HepG2 (cell line): ENCODE measurements around the gene MAP2K6. TPM values are rescaled to one million over a fixed set of nuclear protein-coding genes. Genes with fewer than 3 reads are reported as not detected.

Source experiments
- ATF1 ChIP-seq: IDR thresholded peaks from 2 replicates; pipeline ENCODE4 v1.6.1; 2016; ENCODE audit warnings: mild to moderate bottlenecking, control low read depth
- BCL6 ChIP-seq: IDR thresholded peaks from 2 replicates; pipeline ENCODE4 v1.6.1; 2016; ENCODE audit warnings: missing genetic modification reagents, missing compliant biosample characterization
- GABPB1 ChIP-seq: IDR thresholded peaks from 2 replicates; pipeline ENCODE4 v1.6.1; 2016; ENCODE audit warnings: mild to moderate bottlenecking, missing genetic modification reagents, moderate library complexity, missing compliant biosample characterization
- HNF4G ChIP-seq, 2 experiments: sonication (generic) in 1 of 2; formaldehyde crosslinking in 1 of 2; IDR thresholded peaks; 2 replicates each; pipeline versions ENCODE4 v1.4.0 to v1.6.1; 2011 to 2020; ENCODE audit warnings: borderline replicate concordance in 2 of 2, low read depth in 2 of 2, mild to moderate bottlenecking in 2 of 2, low read length in 1 of 2, missing genetic modification reagents in 1 of 2, moderate library complexity in 1 of 2
- IKZF1 ChIP-seq: fragments of 450-650 bp; IDR thresholded peaks from 2 replicates; pipeline ENCODE4 v1.7.1; 2016
- IKZF4 ChIP-seq: sonication (generic); formaldehyde crosslinking; IDR thresholded peaks from 2 replicates; pipeline ENCODE4 v1.5.1; 2020; ENCODE audit warnings: borderline replicate concordance, mild to moderate bottlenecking, low read depth, missing genetic modification reagents; ENCODE audit errors: not compliant biosample characterization
- KAT2B ChIP-seq: fragments of 150-350 bp; IDR thresholded peaks from 2 replicates; pipeline ENCODE4 v1.6.1; 2014; ENCODE audit warnings: low read depth, low read length, borderline replicate concordance
- RXRA ChIP-seq: sonication (generic); formaldehyde crosslinking; IDR thresholded peaks from 2 replicates; pipeline ENCODE4 v1.5.1; 2020; ENCODE audit warnings: missing genetic modification reagents
- RXRB ChIP-seq: IDR thresholded peaks from 2 replicates; pipeline ENCODE4 v1.6.1; 2016; ENCODE audit warnings: borderline replicate concordance, missing genetic modification reagents, missing compliant biosample characterization
- TAF1 ChIP-seq: sonication (generic); formaldehyde crosslinking; IDR thresholded peaks from 2 replicates; pipeline ENCODE4 v1.4.0; 2020; ENCODE audit warnings: missing genetic modification reagents
- TCF7L2 ChIP-seq: IDR thresholded peaks from 2 replicates; pipeline ENCODE4 v1.6.1; 2011; ENCODE audit warnings: mild to moderate bottlenecking, low read depth, low read length, moderate library complexity
- ZBTB44 ChIP-seq: sonication (generic); formaldehyde crosslinking; IDR thresholded peaks from 2 replicates; pipeline ENCODE4 v1.4.0; 2020; ENCODE audit warnings: missing genetic modification reagents
- ZC3H4 ChIP-seq: sonication (generic); formaldehyde crosslinking; IDR thresholded peaks from 2 replicates; pipeline ENCODE4 v1.4.0; 2020; ENCODE audit warnings: missing genetic modification reagents, borderline replicate concordance
- ZFP1 ChIP-seq: IDR thresholded peaks from 2 replicates; pipeline ENCODE4 v1.6.1; 2016
- ZFP37 ChIP-seq: sonication (generic); formaldehyde crosslinking; IDR thresholded peaks from 2 replicates; pipeline ENCODE4 v1.4.0; 2020; ENCODE audit warnings: missing genetic modification reagents, borderline replicate concordance
- ZFYVE20 ChIP-seq: sonication (generic); formaldehyde crosslinking; IDR thresholded peaks from 2 replicates; pipeline ENCODE4 v1.8.0; 2023; ENCODE audit warnings: low read depth, mild to moderate bottlenecking, moderate library complexity, missing genetic modification reagents, borderline replicate concordance
- ZNF121 ChIP-seq: sonication (generic); formaldehyde crosslinking; IDR thresholded peaks from 2 replicates; pipeline ENCODE4 v1.5.0; 2020; ENCODE audit warnings: mild to moderate bottlenecking, missing genetic modification reagents
- ZNF207 ChIP-seq: fragments of 450-650 bp; IDR thresholded peaks from 2 replicates; pipeline ENCODE4 v1.6.1; 2016; ENCODE audit warnings: antibody characterized with exemption, borderline replicate concordance
- ZNF235 ChIP-seq: sonication (generic); formaldehyde crosslinking; IDR thresholded peaks from 2 replicates; pipeline ENCODE4 v1.8.1; 2023; ENCODE audit warnings: mild to moderate bottlenecking, missing genetic modification reagents, borderline replicate concordance
- ZNF414 ChIP-seq: sonication (generic); formaldehyde crosslinking; IDR thresholded peaks from 2 replicates; pipeline ENCODE4 v1.5.0; 2020; ENCODE audit warnings: missing genetic modification reagents
- ZNF549 ChIP-seq: sonication (generic); formaldehyde crosslinking; IDR thresholded peaks from 2 replicates; pipeline ENCODE4 v1.5.0; 2020; ENCODE audit warnings: missing genetic modification reagents
- ZNF552 ChIP-seq: sonication (generic); formaldehyde crosslinking; IDR thresholded peaks from 2 replicates; pipeline ENCODE4 v1.9.0; 2022; ENCODE audit warnings: missing genetic modification reagents, mild to moderate bottlenecking, borderline replicate concordance
- ZNF564 ChIP-seq: sonication (generic); formaldehyde crosslinking; IDR thresholded peaks from 2 replicates; pipeline ENCODE4 v1.8.1; 2023; ENCODE audit warnings: mild to moderate bottlenecking, missing genetic modification reagents
- ZNF616 ChIP-seq: sonication (generic); formaldehyde crosslinking; IDR thresholded peaks from 2 replicates; pipeline ENCODE4 v1.5.0; 2020; ENCODE audit warnings: low read depth, mild to moderate bottlenecking, missing genetic modification reagents
- ZNF691 ChIP-seq: sonication (generic); formaldehyde crosslinking; IDR thresholded peaks from 2 replicates; pipeline ENCODE4 v1.4.0; 2020; ENCODE audit warnings: missing genetic modification reagents, low read depth, mild to moderate bottlenecking, borderline replicate concordance
- ZNF788 ChIP-seq: sonication (generic); formaldehyde crosslinking; IDR thresholded peaks from 2 replicates; pipeline ENCODE4 v1.5.0; 2020; ENCODE audit warnings: mild to moderate bottlenecking, missing genetic modification reagents, borderline replicate concordance
- polyA plus RNA-seq, 8 experiments: library from polyadenylated mRNA; depleted of rRNA in 3 of 8; stranded (reverse) in 7 of 8; unstranded in 1 of 8; fragments of >200 nt; fragmentation: Illumina TruSeq in 4 of 8; extraction: Trizol in 4 of 8; gene quantifications; 2 replicates each; pipeline versions ENCODE4 v1.2.1 to v1.2.3, GENCODE V29; 2011 to 2016; ENCODE audit warnings: low read depth in 4 of 8, missing spikeins in 1 of 8, mixed read lengths in 1 of 8; ENCODE audit not compliant: insufficient read depth in 1 of 8
- total RNA-seq, 5 experiments: library from RNA; depleted of rRNA; stranded (reverse); fragments of >200 nt; fragmentation: Illumina TruSeq; extraction: Trizol; gene quantifications; 2 replicates each; pipeline ENCODE4 v1.2.3, GENCODE V29; 2016; ENCODE audit warnings: low read depth in 1 of 5

The MAP2K6 gene
- total and polyA plus RNA-seq, 2 of the 13 experiments (the other 11 are each of a cell fraction or from before 2014, with no cell fraction given) = 5.1 to 33.6 TPM

GRCh38 chr17:69414408-69415274 lies at the start of gene MAP2K6 (continued):
- TF ChIP-seq TCF7L2 (no peak), KAT2B (no peak), GABPB1 (CRISPR knock-in tag) (peak; percentile 92), RXRA (CRISPR knock-in tag) (no peak), ZFYVE20 (CRISPR knock-in tag) (no peak), ZFP37 (CRISPR knock-in tag) (0 out of 2 replicates have a peak, but pooled peaks have one; percentile 50), ZC3H4 (CRISPR knock-in tag) (0 out of 2 replicates have a peak, but pooled peaks have one; percentile 26), ZNF552 (CRISPR knock-in tag) (no peak), ZNF564 (CRISPR knock-in tag) (no peak; the same call in 1 of the 2 replicates), ZNF549 (CRISPR knock-in tag) (no peak), HNF4G (IDR thresholded peaks at IDR 0.05; ENCODE audit: borderline replicate concordance, low read depth, low read length) (0 out of 2 replicates have a peak, but pooled peaks have one; percentile 5), HNF4G (CRISPR knock-in tag; IDR thresholded peaks at IDR 0.05; ENCODE audit: borderline replicate concordance, low read depth) (no peak), BCL6 (no peak), ZNF414 (CRISPR knock-in tag) (no peak), ATF1 (CRISPR knock-in tag) (peak; percentile 81), ZNF616 (no peak), ZNF207 (no peak), IKZF4 (CRISPR knock-in tag) (no peak), ZNF788 (CRISPR knock-in tag) (peak; percentile 53; the same call in 1 of the 2 replicates), ZNF121 (CRISPR knock-in tag) (no peak), TAF1 (CRISPR knock-in tag) (peak; percentile 73), ZNF235 (CRISPR knock-in tag) (0 out of 2 replicates have a peak, but pooled peaks have one; percentile 45), ZBTB44 (CRISPR knock-in tag) (0 out of 2 replicates have a peak, but pooled peaks have one; percentile 18), ZNF691 (CRISPR knock-in tag) (no peak), ZFP1 (CRISPR knock-in tag) (no peak), RXRB (CRISPR knock-in tag) (peak; percentile 5; the same call in 1 of the 2 replicates), IKZF1 (no peak)
